IMR-90 (cell line): ENCODE measurements around the gene CDC42BPA. TPM values are rescaled to one million over a fixed set of nuclear protein-coding genes. Genes with fewer than 3 reads are reported as not detected.

ENCODE experiments used
- ATAC-seq: fragments of 200-7000 bp; cut with Tn5 transposase; 2 replicates; pipeline ENCODE4 v1.9.1; 2020; ENCODE audit warnings: low read depth, mild to moderate bottlenecking, moderate library complexity
- BruUV-seq: library from RNA; stranded (reverse); fragments of 400-500 nt; replicated peaks from 2 replicates; lab custom pipeline; 2021; lab: Mats Ljungman, UMichigan
- CTCF ChIA-PET: fragments of 300-600 bp; formaldehyde crosslinking; extraction: SDS; loops from one replicate; lab custom pipeline; 2021; ENCODE audit warnings: antibody characterized with exemption; lab: Yijun Ruan, JAX
- POLR2A ChIA-PET: fragments of 300-600 bp; sonication (Branson Sonifier 250); formaldehyde crosslinking; loops from one replicate; lab custom pipeline; 2022; ENCODE audit warnings: antibody characterized with exemption; ENCODE audit not compliant: unreplicated experiment; lab: Charles Lee
- DNase-seq: peaks from one replicate; pipeline ENCODE4 v3.0.0; 2013
- H2AFZ ChIP-seq: replicated peaks from 2 replicates; pipeline ENCODE3; 2013; ENCODE audit warnings: low read length, mild to moderate bottlenecking; ENCODE audit not compliant: poor library complexity
- H2AK5ac ChIP-seq: 2 replicates; pipeline ENCODE4 v1.6.1; 2013; ENCODE audit warnings: low read depth, low read length, inconsistent platforms
- H2AK9ac ChIP-seq: replicated peaks from 2 replicates; pipeline ENCODE3; 2013; ENCODE audit warnings: mild to moderate bottlenecking, low read depth, low read length, moderate library complexity; ENCODE audit not compliant: poor library complexity
- H2BK120ac ChIP-seq: 2 replicates; pipeline ENCODE4 v1.6.1; 2013; ENCODE audit warnings: low read depth, low read length, inconsistent platforms
- H2BK15ac ChIP-seq: 3 replicates; pipeline ENCODE4 v1.6.1; 2013; ENCODE audit warnings: low read depth, low read length, inconsistent platforms
- H2BK20ac ChIP-seq: 2 replicates; pipeline ENCODE4 v1.6.1; 2013; ENCODE audit warnings: low read depth, mild to moderate bottlenecking, inconsistent platforms, low read length, moderate library complexity
- H2BK5ac ChIP-seq: 2 replicates; pipeline ENCODE4 v1.6.1; 2013; ENCODE audit warnings: mild to moderate bottlenecking, low read depth, low read length, inconsistent platforms; ENCODE audit not compliant: poor library complexity, severe bottlenecking
- H3K14ac ChIP-seq: replicated peaks from 2 replicates; pipeline ENCODE4 v1.6.1; 2013; ENCODE audit warnings: low read depth, low read length, inconsistent platforms
- H3K18ac ChIP-seq: 2 replicates; pipeline ENCODE4 v1.6.1; 2013; ENCODE audit warnings: low read depth, low read length, control low read depth
- H3K23ac ChIP-seq: 2 replicates; pipeline ENCODE4 v1.6.1; 2013; ENCODE audit warnings: low read depth, low read length, inconsistent platforms
- H3K27ac ChIP-seq: 2 replicates; pipeline ENCODE4 v1.5.1; 2013; ENCODE audit warnings: mild to moderate bottlenecking, control low read depth, low read length; ENCODE audit not compliant: insufficient read depth
- H3K27me3 ChIP-seq: 2 replicates; pipeline ENCODE4 v1.6.1; 2013; ENCODE audit warnings: low read length; ENCODE audit not compliant: control insufficient read depth, insufficient read depth
- H3K36me3 ChIP-seq: 2 replicates; pipeline ENCODE4 v1.6.1; 2013; ENCODE audit warnings: low read length, mixed read lengths; ENCODE audit not compliant: control insufficient read depth, insufficient read depth
- H3K4ac ChIP-seq: 2 replicates; pipeline ENCODE4 v1.6.1; 2013; ENCODE audit warnings: low read depth, low read length, inconsistent platforms
- H3K4me1 ChIP-seq: 2 replicates; pipeline ENCODE4 v1.6.1; 2013; ENCODE audit warnings: low read length, mixed read lengths; ENCODE audit not compliant: control insufficient read depth, insufficient read depth
- H3K4me2 ChIP-seq: 2 replicates; pipeline ENCODE4 v1.6.1; 2013; ENCODE audit warnings: low read depth, mild to moderate bottlenecking, control low read depth, low read length, moderate library complexity
- H3K4me3 ChIP-seq: 2 replicates; pipeline ENCODE4 v1.5.1; 2013; ENCODE audit warnings: low read depth, mild to moderate bottlenecking, control low read depth, low read length, moderate library complexity; ENCODE audit not compliant: insufficient read depth
- H3K56ac ChIP-seq: 2 replicates; pipeline ENCODE4 v1.6.1; 2013; ENCODE audit warnings: low read length, inconsistent platforms; ENCODE audit not compliant: insufficient read depth; ENCODE audit errors: extremely low read depth
- H3K79me1 ChIP-seq, 2 experiments: 2 replicates each; pipeline ENCODE4 v1.6.1; 2013; ENCODE audit warnings: low read length in 2 of 2, inconsistent platforms in 1 of 2, low read depth in 1 of 2
- H3K9ac ChIP-seq: 2 replicates; pipeline ENCODE4 v1.6.1; 2013; ENCODE audit warnings: low read depth, low read length, control low read depth
- H3K9me1 ChIP-seq: 2 replicates; pipeline ENCODE4 v1.6.1; 2013; ENCODE audit warnings: low read length, inconsistent platforms; ENCODE audit not compliant: insufficient read depth
- H3K9me3 ChIP-seq: 2 replicates; pipeline ENCODE4 v1.6.1; 2013; ENCODE audit warnings: low read length; ENCODE audit not compliant: control insufficient read depth, insufficient read depth
- H4K20me1 ChIP-seq: 2 replicates; pipeline ENCODE4 v1.6.1; 2013; ENCODE audit warnings: low read length, inconsistent platforms; ENCODE audit not compliant: insufficient read depth
- H4K5ac ChIP-seq: 2 replicates; pipeline ENCODE4 v1.6.1; 2013; ENCODE audit warnings: mild to moderate bottlenecking, low read depth, low read length, control low read depth
- H4K8ac ChIP-seq, 2 experiments: 2 replicates each; pipeline ENCODE4 v1.6.1; 2013; ENCODE audit warnings: low read depth in 2 of 2, low read length in 2 of 2, control low read depth in 1 of 2, inconsistent platforms in 1 of 2
- H4K91ac ChIP-seq: 2 replicates; pipeline ENCODE4 v1.6.1; 2013; ENCODE audit warnings: low read depth, low read length, inconsistent platforms; ENCODE audit not compliant: insufficient read depth
- BHLHE40 ChIP-seq: fragments of 150-350 bp; IDR thresholded peaks from 2 replicates; pipeline ENCODE4 v1.6.1; 2016; ENCODE audit warnings: mild to moderate bottlenecking, low read depth, low read length
- FOS ChIP-seq: fragments of 150-350 bp; IDR thresholded peaks from 2 replicates; pipeline ENCODE4 v1.6.1; 2016; ENCODE audit warnings: low read depth, low read length
- MXI1 ChIP-seq: IDR thresholded peaks from 2 replicates; pipeline ENCODE4 v1.6.1; 2012; ENCODE audit warnings: low read depth, mild to moderate bottlenecking, low read length, moderate library complexity, borderline replicate concordance
- RCOR1 ChIP-seq: IDR thresholded peaks from 2 replicates; pipeline ENCODE4 v1.6.1; 2012; ENCODE audit warnings: mild to moderate bottlenecking, low read length, improper control_type of control experiment; ENCODE audit not compliant: insufficient replicate concordance
- WGBS, 2 experiments: methylation state at CpG; one replicate each; pipeline versions ENCODE4 v1.1.5 to v1.1.7; 2013; ENCODE audit warnings: missing lambda C conversion rate in 2 of 2; ENCODE audit not compliant: insufficient read length in 1 of 2; ENCODE audit errors: extremely low coverage in 2 of 2; 5-methylcytosine and 5-hydroxymethylcytosine counted together
- dilution Hi-C: fragments of 300-500 bp; cut with HindIII; formaldehyde crosslinking; loops from one replicate; pipeline ENCODE4 v1.14.3; 2018; ENCODE audit warnings: low sequenced_read_pairs; ENCODE audit not compliant: unreplicated experiment
- in situ Hi-C: fragments of 300-500 bp; cut with MboI; formaldehyde crosslinking; loops from 3 replicates; pipeline ENCODE4 v1.14.3; 2019; ENCODE audit warnings: low sequenced_read_pairs, inconsistent platforms, mixed read lengths
- intact Hi-C: fragments of 100-400 bp; cut with micrococcal nuclease; formaldehyde crosslinking; loops from 2 replicates; pipeline ENCODE4 v1.10.0; 2022
- polyA plus RNA-seq, 3 experiments: library from polyadenylated mRNA; depleted of rRNA; stranded (reverse); fragments of >200 nt; gene quantifications; 2 replicates each; pipeline ENCODE4 v1.2.3, GENCODE V29; 2012; ENCODE audit warnings: low replicate concordance in 1 of 3
- total RNA-seq: library from RNA; depleted of rRNA; stranded (reverse); fragments of >200 nt; gene quantifications from 2 replicates; pipeline ENCODE4 v1.2.3, GENCODE V29; 2012
- TF ChIP-seq, protein P1 (sequence below): fragments of 150-350 bp; IDR thresholded peaks from 2 replicates; pipeline ENCODE4 v1.6.1; 2017; ENCODE audit warnings: mild to moderate bottlenecking, antibody characterized with exemption, low read length, low read depth

The CDC42BPA gene
- total and polyA plus RNA-seq, 2 of the 4 experiments (the other 2 are of a cell fraction) = 9.4 to 27.8 TPM

DNA sequence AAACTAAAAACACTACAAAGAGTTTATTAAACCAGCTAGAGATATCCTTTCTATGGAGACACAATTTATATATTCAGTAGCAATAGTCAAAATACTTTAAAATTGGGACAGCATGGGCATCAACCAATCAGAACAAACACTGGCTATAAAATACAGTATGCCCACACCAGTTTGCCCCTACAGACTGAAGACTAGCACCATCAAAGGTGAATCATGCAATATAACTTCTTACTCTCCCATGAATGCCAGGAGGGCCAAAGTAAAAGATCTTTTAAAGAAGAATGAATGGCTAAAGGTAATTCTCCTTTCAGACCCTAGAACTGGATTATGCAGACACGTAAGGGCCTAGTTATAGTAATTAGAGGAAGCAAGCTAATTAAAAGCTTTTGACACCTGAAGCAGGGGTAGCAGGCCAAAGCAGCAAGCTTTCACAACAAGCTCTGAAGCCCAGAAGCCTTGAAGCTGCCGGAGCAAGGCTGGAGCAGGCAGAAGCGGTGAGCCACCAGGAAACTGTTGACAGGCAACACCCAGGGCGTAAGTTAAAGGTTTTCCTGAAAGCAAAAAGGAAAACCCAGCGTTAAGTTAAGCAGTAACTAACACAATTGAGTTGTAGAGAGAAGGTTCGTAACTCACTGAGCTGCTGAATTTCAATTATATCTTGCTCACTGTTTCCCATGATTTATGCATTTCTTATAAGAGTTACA is 99.3 kb downstream of the CDC42BPA start:
- Histone ChIP-seq H4K91ac (no peak overlapping the region), H3K36me3 (no peaks in the 10 kb centered on the region; the same call in 1 of the 2 replicates), H2BK20ac (no peak overlapping the region), H2AFZ (no peak overlapping the region), H2BK5ac (no peak overlapping the region), H3K4me2 (no peak overlapping the region), H3K9me3 (no peaks in the 10 kb centered on the region), H3K18ac (no peak overlapping the region), H3K4me1 (no peaks in the 10 kb centered on the region), H3K27me3 (no peaks in the 10 kb centered on the region), H3K23ac (no peak overlapping the region), H3K4ac (no peak overlapping the region), H4K5ac (no peak overlapping the region), H3K9me1 (0 out of 2 replicates have a peak, but pooled peaks cover 4% of the 10 kb centered on the region), H4K20me1 (no peaks in the 10 kb centered on the region; the same call in 1 of the 2 replicates), H2AK5ac (no peak overlapping the region), H4K8ac (no peak overlapping the region), H3K14ac (no peak overlapping the region), H3K27ac (no peak overlapping the region), H3K56ac (no peak overlapping the region), H2AK9ac (no peak overlapping the region), H3K4me3 (no peak overlapping the region), H3K79me1 (peaks cover 46 to 57% of the 10 kb centered on the region in 2 experiments), H3K9ac (no peak overlapping the region), H2BK15ac (no peak overlapping the region), H2BK120ac (no peak overlapping the region)
- ATAC-seq (no peak), DNase-seq (no peak)
- intact Hi-C loops (no loop called here), in situ Hi-C loops (no loop called here), dilution Hi-C loops (no loop called here)
- ChIA-PET POLR2A (no interaction called here), CTCF (no interaction called here)
- no peak for TF ChIP-seq FOS
- no peak for TF ChIP-seq RCOR1
- no peak for TF ChIP-seq BHLHE40
- no peak for TF ChIP-seq MXI1
- TF ChIP-seq, protein P1, sequence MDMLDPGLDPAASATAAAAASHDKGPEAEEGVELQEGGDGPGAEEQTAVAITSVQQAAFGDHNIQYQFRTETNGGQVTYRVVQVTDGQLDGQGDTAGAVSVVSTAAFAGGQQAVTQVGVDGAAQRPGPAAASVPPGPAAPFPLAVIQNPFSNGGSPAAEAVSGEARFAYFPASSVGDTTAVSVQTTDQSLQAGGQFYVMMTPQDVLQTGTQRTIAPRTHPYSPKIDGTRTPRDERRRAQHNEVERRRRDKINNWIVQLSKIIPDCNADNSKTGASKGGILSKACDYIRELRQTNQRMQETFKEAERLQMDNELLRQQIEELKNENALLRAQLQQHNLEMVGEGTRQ = no peak
- no TSS peak for BruUV-seq
- WGBS, 2 experiments = 97% methylated on average over 3 of the region's 6 CpGs; no CpG with 5 or more reads in 1 of the 2 experiments
